IMR-90 (cell line): Measurements from ENCODE around the gene SEPTIN5.

Experiments
- BHLHE40 ChIP-seq: fragments of 150-350 bp; IDR thresholded peaks from 2 replicates; pipeline ENCODE4 v1.6.1; 2016; ENCODE audit warnings: mild to moderate bottlenecking, low read depth, low read length
- CEBPB ChIP-seq: IDR thresholded peaks from 2 replicates; pipeline ENCODE4 v1.6.1; 2012; ENCODE audit warnings: low read depth, low read length, improper control_type of control experiment
- CHD1 ChIP-seq: IDR thresholded peaks from 2 replicates; pipeline ENCODE4 v1.6.1; 2012; ENCODE audit warnings: low read depth, low read length, improper control_type of control experiment
- ELK1 ChIP-seq: fragments of 150-350 bp; IDR thresholded peaks from 2 replicates; pipeline ENCODE4 v1.6.1; 2016; ENCODE audit warnings: low read depth, mild to moderate bottlenecking, low read length, moderate library complexity, borderline replicate concordance
- MAZ ChIP-seq: IDR thresholded peaks from 2 replicates; pipeline ENCODE4 v1.6.1; 2012; ENCODE audit warnings: low read depth, mild to moderate bottlenecking, low read length, improper control_type of control experiment, moderate library complexity, borderline replicate concordance
- POLR2A ChIP-seq: IDR thresholded peaks from 2 replicates; pipeline ENCODE4 v1.6.1; 2012; ENCODE audit warnings: mild to moderate bottlenecking, low read depth, low read length
- RAD21 ChIP-seq: IDR thresholded peaks from 2 replicates; pipeline ENCODE4 v1.6.1; 2012; ENCODE audit warnings: low read length, improper control_type of control experiment
- RCOR1 ChIP-seq: IDR thresholded peaks from 2 replicates; pipeline ENCODE4 v1.6.1; 2012; ENCODE audit warnings: mild to moderate bottlenecking, low read length, improper control_type of control experiment; ENCODE audit not compliant: insufficient replicate concordance
- RFX5 ChIP-seq: IDR thresholded peaks from 2 replicates; pipeline ENCODE4 v1.8.0; 2012; ENCODE audit warnings: low read depth, mild to moderate bottlenecking, low read length, moderate library complexity
- SMC3 ChIP-seq: fragments of 150-350 bp; IDR thresholded peaks from 2 replicates; pipeline ENCODE4 v1.6.1; 2016; ENCODE audit warnings: low read depth, mild to moderate bottlenecking, antibody characterized with exemption, low read length, moderate library complexity
- USF2 ChIP-seq: fragments of 150-350 bp; IDR thresholded peaks from 2 replicates; pipeline ENCODE4 v1.6.1; 2017; ENCODE audit warnings: mild to moderate bottlenecking, antibody characterized with exemption, low read length, low read depth
- TF ChIP-seq, protein P1 (sequence below): conservative IDR thresholded peaks from 2 replicates; pipeline ENCODE4 v1.5.1; 2012; ENCODE audit warnings: mild to moderate bottlenecking, low read depth, low read length, improper control_type of control experiment

DNA sequence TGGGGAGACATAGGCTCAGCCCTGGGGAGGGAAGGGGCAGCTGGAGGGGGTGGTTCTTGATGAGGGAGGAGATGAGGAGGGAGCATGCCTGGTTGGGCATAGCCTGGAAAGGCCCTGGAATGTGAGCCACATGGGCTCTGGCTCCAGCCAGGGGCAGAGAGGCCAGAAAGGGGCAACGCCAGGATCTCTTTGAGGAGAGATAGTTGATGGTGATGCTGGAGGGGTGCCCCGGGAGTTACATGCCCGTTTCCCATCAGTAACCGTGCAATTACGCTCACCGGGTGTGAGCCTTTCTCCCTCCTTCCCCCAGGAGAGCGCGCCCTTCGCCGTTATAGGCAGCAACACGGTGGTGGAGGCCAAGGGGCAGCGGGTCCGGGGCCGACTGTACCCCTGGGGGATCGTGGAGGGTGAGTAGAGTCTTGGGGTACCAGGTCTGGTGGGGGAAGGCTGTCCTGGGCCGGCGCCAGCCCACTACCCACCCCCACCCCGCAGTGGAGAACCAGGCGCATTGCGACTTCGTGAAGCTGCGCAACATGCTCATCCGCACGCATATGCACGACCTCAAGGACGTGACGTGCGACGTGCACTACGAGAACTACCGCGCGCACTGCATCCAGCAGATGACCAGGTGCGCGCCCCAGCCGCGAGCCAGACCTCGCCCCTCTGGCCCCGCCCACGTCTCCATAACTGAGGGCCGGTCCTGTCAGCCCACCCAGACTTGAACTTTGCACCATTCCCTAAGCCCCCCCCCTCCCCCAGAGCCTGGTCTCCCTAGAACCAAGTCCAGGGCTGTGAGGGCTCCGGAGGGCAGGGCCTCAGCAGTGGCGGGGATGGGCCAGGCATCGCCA, 7.3 kb downstream of the SEPTIN5 start:
- TF ChIP-seq USF2, result no peak
- TF ChIP-seq, protein P1, sequence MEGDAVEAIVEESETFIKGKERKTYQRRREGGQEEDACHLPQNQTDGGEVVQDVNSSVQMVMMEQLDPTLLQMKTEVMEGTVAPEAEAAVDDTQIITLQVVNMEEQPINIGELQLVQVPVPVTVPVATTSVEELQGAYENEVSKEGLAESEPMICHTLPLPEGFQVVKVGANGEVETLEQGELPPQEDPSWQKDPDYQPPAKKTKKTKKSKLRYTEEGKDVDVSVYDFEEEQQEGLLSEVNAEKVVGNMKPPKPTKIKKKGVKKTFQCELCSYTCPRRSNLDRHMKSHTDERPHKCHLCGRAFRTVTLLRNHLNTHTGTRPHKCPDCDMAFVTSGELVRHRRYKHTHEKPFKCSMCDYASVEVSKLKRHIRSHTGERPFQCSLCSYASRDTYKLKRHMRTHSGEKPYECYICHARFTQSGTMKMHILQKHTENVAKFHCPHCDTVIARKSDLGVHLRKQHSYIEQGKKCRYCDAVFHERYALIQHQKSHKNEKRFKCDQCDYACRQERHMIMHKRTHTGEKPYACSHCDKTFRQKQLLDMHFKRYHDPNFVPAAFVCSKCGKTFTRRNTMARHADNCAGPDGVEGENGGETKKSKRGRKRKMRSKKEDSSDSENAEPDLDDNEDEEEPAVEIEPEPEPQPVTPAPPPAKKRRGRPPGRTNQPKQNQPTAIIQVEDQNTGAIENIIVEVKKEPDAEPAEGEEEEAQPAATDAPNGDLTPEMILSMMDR, result no peak
- TF ChIP-seq RAD21, result no peak
- TF ChIP-seq POLR2A, result no peak
- TF ChIP-seq CEBPB, result no peak
- no peak for TF ChIP-seq RFX5
- TF ChIP-seq BHLHE40, result no peak
- TF ChIP-seq CHD1, result no peak
- TF ChIP-seq RCOR1, result no peak
- TF ChIP-seq SMC3, result no peak
- TF ChIP-seq ELK1, result no peak
- TF ChIP-seq MAZ, result no peak
